Gastrocnemius medialis (tissue), 4 donors: ENCODE data around the gene JOSD2. TPM values are rescaled to one million over a fixed set of nuclear protein-coding genes. Genes with fewer than 3 reads are reported as not detected.

ENCODE experiments used
- ATAC-seq, 2 donors: fragments of 150-250 bp; one replicate each; pipeline ENCODE4 v1.9.1; 2016
- DNase-seq, 2 donors: peaks; one replicate each; pipeline ENCODE4 v3.0.0-alpha.2; 2019
- H3K27ac ChIP-seq, 4 donors: fragments of 200-600 bp; sonication (generic); 1 replicate in 1 of 4; 2 replicates in 3 of 4; pipeline ENCODE4 v1.5.1; 2016 to 2018; ENCODE audit warnings: mild to moderate bottlenecking in 2 of 4, moderate library complexity in 1 of 4
- H3K27me3 ChIP-seq, 3 donors: fragments of 200-600 bp; sonication (generic) in 2 of 3; 1 replicate in 1 of 3; 2 replicates in 2 of 3; pipeline versions ENCODE4 v1.5.1 to v1.6.0; 2016 to 2019; ENCODE audit warnings: mild to moderate bottlenecking in 1 of 3, moderate library complexity in 1 of 3
- H3K36me3 ChIP-seq, 2 donors: fragments of 200-600 bp; sonication (generic) in 1 of 2; one replicate each; pipeline ENCODE4 v1.5.1; 2017 to 2018
- H3K4me1 ChIP-seq, 2 donors: fragments of 200-600 bp; sonication (generic) in 1 of 2; one replicate each; pipeline ENCODE4 v1.5.1; 2016 to 2017; ENCODE audit warnings: mild to moderate bottlenecking in 2 of 2
- H3K4me3 ChIP-seq, 4 donors: fragments of 200-600 bp; sonication (generic) in 3 of 4; 1 replicate in 1 of 4; 2 replicates in 3 of 4; pipeline ENCODE4 v1.5.1; 2016 to 2019; ENCODE audit warnings: mild to moderate bottlenecking in 2 of 4
- H3K9me3 ChIP-seq, 3 donors: fragments of 200-600 bp; sonication (generic) in 2 of 3; 1 replicate in 1 of 3; 2 replicates in 2 of 3; pipeline ENCODE4 v1.5.1; 2016 to 2019
- POLR2A ChIP-seq, 2 donors: fragments of 450-650 bp; IDR thresholded peaks; one replicate each; pipeline ENCODE4 v1.6.1; 2017; ENCODE audit warnings: antibody characterized with exemption in 2 of 2, mild to moderate bottlenecking in 2 of 2, moderate library complexity in 2 of 2
- in situ Hi-C, 4 donors: fragments of 200-750 bp; cut with MboI; loops; one replicate each; pipeline versions ENCODE4 v1.15.0 to v1.8.0; 2017; ENCODE audit warnings: low sequenced_read_pairs in 4 of 4
- intact Hi-C: fragments of 100-400 bp; cut with DNase I; formaldehyde crosslinking; loops from one replicate; pipeline ENCODE4 v1.15.1; 2023; ENCODE audit warnings: low total_unique reads
- total RNA-seq, 4 donors: library from RNA; depleted of rRNA; stranded (reverse); fragments of >200 nt; gene quantifications; one replicate each; pipeline versions ENCODE4 v1.1.0 to v1.2.3, GENCODE V29; 2016
- TF ChIP-seq, protein P1 (sequence below), 5 experiments: fragments of 450-650 bp in 3 of 5; fragments of 200-600 bp in 2 of 5; sonication (generic) in 2 of 5; IDR thresholded peaks in 4 of 5; conservative IDR thresholded peaks in 1 of 5; 1 replicate in 4 of 5; 2 replicates in 1 of 5; pipeline ENCODE4 v1.5.1; 2016 to 2019; ENCODE audit warnings: antibody characterized with exemption in 5 of 5, mild to moderate bottlenecking in 3 of 5, moderate library complexity in 3 of 5

JOSD2 gene
- total RNA-seq, 4 donors from 2014 or later = 22.1 to 36.9 (median 27.8) TPM

DNA sequence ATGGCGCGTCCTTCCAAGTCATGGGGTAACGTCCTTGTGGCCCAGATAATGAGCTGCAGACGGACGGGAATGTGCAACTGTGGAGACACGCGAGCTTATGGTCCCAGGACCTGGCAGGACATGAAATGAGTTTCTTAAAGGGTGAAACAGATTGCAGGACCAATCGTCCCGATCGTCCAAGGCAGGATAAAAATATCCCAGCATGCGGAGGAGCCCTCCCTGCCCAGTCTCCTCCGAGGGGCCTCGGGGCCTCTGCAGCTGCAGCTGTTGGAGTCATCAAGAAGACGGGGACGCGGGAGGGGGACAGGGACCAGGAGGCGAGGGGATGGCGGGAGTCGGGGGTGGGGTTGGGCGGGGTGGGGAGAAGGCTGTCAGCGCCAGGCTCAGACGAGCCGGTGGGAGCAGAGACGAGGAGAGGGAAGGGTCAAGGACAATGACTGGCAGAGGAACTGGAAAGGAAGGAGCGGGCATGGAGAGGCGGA, 20.0 kb downstream of the JOSD2 start:
- Histone ChIP-seq H3K9me3 (no peaks in the 10 kb centered on the region), H3K4me1 (peaks cover 10 to 13% of the 10 kb centered on the region in 2 donors), H3K27me3 (no peaks in the 10 kb centered on the region), H3K4me3 (peak overlapping the region in 2 of 4 donors; percentile 11 to 18), H3K36me3 (peaks cover 0 to 13% of the 10 kb centered on the region in 2 donors), H3K27ac (peak overlapping the region; percentile 69 to 97 (median 84))
- TF ChIP-seq, protein P1, sequence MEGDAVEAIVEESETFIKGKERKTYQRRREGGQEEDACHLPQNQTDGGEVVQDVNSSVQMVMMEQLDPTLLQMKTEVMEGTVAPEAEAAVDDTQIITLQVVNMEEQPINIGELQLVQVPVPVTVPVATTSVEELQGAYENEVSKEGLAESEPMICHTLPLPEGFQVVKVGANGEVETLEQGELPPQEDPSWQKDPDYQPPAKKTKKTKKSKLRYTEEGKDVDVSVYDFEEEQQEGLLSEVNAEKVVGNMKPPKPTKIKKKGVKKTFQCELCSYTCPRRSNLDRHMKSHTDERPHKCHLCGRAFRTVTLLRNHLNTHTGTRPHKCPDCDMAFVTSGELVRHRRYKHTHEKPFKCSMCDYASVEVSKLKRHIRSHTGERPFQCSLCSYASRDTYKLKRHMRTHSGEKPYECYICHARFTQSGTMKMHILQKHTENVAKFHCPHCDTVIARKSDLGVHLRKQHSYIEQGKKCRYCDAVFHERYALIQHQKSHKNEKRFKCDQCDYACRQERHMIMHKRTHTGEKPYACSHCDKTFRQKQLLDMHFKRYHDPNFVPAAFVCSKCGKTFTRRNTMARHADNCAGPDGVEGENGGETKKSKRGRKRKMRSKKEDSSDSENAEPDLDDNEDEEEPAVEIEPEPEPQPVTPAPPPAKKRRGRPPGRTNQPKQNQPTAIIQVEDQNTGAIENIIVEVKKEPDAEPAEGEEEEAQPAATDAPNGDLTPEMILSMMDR (IDR thresholded peaks at IDR 0.05 in 4 of 5, conservative IDR thresholded peaks at IDR 0.05 in 1 of 5) = no peak
- peak in 1 of 2 donors; percentile 40 for TF ChIP-seq POLR2A (IDR thresholded peaks at IDR 0.05)
- in situ Hi-C loops (no loop called here), intact Hi-C loops (loop anchor here (5.0 kb wide), 1 partner anchor 614 kb away; the partner anchor contains the start of genes AKT1S1 and TBC1D17)
- DNase-seq (peak in 1 of 2 donors; percentile 83), ATAC-seq (peak; percentile 69 to 71)

DNA sequence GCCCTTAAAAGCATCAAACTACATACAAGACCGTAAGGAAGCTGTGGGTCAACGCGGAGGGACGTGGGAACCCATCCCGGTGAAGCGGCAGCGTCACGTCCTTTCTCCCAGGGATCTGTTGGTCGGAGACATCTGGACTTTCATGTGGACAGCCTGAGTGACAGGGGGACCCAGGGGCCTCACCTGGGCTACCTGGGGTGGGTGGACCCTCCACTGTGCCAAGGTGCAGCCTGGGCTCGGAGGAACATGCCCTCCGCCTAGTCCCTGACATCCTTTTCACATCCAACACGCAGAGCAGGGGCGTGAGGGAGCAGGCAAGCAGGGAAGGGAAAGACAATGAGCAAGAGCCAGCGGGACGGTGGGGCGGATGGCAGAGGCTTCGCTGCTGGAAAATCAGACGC, 20.6 kb downstream of the JOSD2 start:
- H3K4me1 ChIP-seq = peaks cover 10 to 13% of the 10 kb centered on the region in 2 donors
- DNase-seq (no peak), ATAC-seq (no peak)
- intact Hi-C loops = loop anchor here (5.0 kb wide), 1 partner anchor 613 kb away; the partner anchor contains the start of genes AKT1S1 and TBC1D17
- H3K27ac ChIP-seq = peak overlapping the region; percentile 69 to 97 (median 84)
- TF ChIP-seq, protein P1 (IDR thresholded peaks at IDR 0.05 in 4 of 5, conservative IDR thresholded peaks at IDR 0.05 in 1 of 5) = no peak
- TF ChIP-seq POLR2A (IDR thresholded peaks at IDR 0.05) = no peak
- peaks cover 0 to 13% of the 10 kb centered on the region in 2 donors for H3K36me3 ChIP-seq
- no peaks in the 10 kb centered on the region for H3K9me3 ChIP-seq
- H3K27me3 ChIP-seq = no peaks in the 10 kb centered on the region
- in situ Hi-C loops = no loop called here
- no peak overlapping the region for H3K4me3 ChIP-seq

DNA sequence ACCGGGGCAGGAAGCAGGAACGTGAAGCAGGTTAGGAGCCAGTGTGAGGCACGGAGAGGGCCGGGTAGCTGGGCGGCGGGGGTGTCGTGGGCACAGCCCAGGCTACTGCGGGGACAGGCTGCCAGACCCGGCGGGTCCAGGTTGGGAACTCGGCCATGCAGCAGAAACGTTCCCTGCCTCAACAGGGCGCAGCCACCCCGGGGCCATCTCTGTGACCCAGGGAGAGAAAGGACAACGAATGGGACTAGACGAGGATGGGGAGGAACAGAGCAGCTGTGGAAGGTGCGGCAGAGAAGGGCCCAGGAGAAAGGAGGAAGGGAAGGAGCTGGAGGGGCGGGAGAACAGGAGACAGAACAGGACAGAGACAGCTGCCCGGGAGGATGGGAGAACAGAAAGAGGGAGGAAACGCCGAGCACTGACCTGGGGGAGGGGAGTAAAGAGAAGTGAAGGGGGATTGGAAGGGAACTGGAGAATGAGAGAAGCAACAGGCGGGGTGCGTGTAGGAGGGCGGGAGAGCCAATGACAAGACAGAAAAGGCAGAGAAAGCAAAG, 21.5 kb downstream of the JOSD2 start:
- no peak for DNase-seq
- ATAC-seq = peak in 1 of 2 donors; percentile 6
- intact Hi-C loops (loop anchor here (5.0 to 10.0 kb wide), 2 partner anchors 285 to 612 kb away; partner anchors contain the start of genes AKT1S1, MYH14 and TBC1D17), in situ Hi-C loops (no loop called here)
- Histone ChIP-seq H3K36me3 (peaks cover 0 to 13% of the 10 kb centered on the region in 2 donors), H3K9me3 (no peaks in the 10 kb centered on the region), H3K4me3 (no peak overlapping the region), H3K4me1 (peaks cover 10 to 13% of the 10 kb centered on the region in 2 donors), H3K27me3 (no peaks in the 10 kb centered on the region), H3K27ac (peak overlapping the region; percentile 69 to 97 (median 84))
- TF ChIP-seq, protein P1 (IDR thresholded peaks at IDR 0.05 in 4 of 5, conservative IDR thresholded peaks at IDR 0.05 in 1 of 5) = no peak
- TF ChIP-seq POLR2A (IDR thresholded peaks at IDR 0.05) = no peak

DNA sequence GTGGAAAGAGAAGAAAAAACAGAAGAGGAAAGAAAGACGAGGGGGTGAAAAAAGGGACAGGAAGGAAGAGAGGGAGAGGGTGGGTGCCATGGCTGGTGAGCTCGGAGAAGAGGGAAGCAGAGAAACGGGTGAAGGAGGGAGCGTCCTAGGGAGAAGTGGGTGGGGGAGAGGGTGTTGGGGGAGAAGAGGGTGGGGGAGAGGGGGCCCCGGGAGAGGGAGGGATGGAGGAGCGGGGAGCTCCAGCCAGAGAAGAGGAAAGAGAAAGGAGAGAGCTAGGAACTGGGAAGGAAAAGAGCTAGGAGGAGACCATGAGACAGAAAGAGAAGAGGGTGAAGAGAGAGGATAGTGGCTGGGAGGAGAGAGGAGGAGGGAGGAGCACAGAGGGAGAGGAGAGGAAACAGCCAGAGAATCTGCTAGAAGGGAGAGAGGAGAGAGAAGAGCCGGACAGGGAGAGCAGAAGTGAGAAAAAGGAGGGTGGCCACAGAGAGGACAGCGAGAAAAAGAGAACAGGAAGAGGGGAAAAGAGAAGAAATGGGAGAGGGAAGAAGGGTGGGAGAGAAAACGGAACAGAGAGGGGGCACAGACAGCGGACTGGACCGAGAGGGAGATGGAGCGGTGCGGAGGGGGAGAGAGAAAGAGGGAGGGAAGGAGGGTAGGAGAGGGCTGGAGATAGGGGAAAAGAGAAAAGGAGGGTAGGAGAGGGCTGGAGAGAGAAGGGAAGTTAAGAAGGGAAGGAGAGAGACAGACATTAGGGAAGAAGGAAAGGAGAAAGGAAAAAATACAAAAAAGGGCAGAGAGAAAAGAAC, 22.4 kb downstream of the JOSD2 start:
- peak overlapping the region; percentile 69 to 97 (median 84) for H3K27ac ChIP-seq
- in situ Hi-C loops (no loop called here), intact Hi-C loops (loop anchor here (10.0 kb wide), 1 partner anchor 284 kb away; the partner anchor contains the start of gene MYH14)
- no peak for TF ChIP-seq POLR2A (IDR thresholded peaks at IDR 0.05)
- TF ChIP-seq, protein P1 (IDR thresholded peaks at IDR 0.05 in 4 of 5, conservative IDR thresholded peaks at IDR 0.05 in 1 of 5) = no peak
- H3K27me3 ChIP-seq = no peaks in the 10 kb centered on the region
- ATAC-seq (no peak), DNase-seq (no peak)
- no peaks in the 10 kb centered on the region for H3K9me3 ChIP-seq
- no peak overlapping the region for H3K4me3 ChIP-seq
- peaks cover 10 to 13% of the 10 kb centered on the region in 2 donors for H3K4me1 ChIP-seq
- peaks cover 0 to 13% of the 10 kb centered on the region in 2 donors for H3K36me3 ChIP-seq
